T-helper 1 cell treated with Interleukin-12 subunit alpha and Interleukin-12 subunit beta and Interleukin-4 antibody, amounts not matched to agents 30 μg/mL and 1 μg/mL, for 36 hours (primary cell): ENCODE results near the gene OR1D2.
"Not testable (repeated sequence)": the region's sequence is repeated elsewhere in the genome, so short reads cannot be mapped to it uniquely, and the experiment has no call there.

ENCODE experiments used
- H3K27ac Mint-ChIP-seq: one replicate; pipeline ENCODE4 v1.8.0; 2021; ENCODE audit warnings: mild to moderate bottlenecking, mixed read lengths
- H3K27me3 Mint-ChIP-seq: one replicate; pipeline ENCODE4 v1.8.0; 2021; ENCODE audit warnings: low read depth, mixed read lengths
- H3K36me3 Mint-ChIP-seq: one replicate; pipeline ENCODE4 v1.8.0; 2021; ENCODE audit warnings: low read depth, mixed read lengths
- H3K4me1 Mint-ChIP-seq: one replicate; pipeline ENCODE4 v1.8.0; 2021; ENCODE audit warnings: low read depth, mixed read lengths
- H3K4me3 Mint-ChIP-seq: one replicate; pipeline ENCODE4 v1.8.0; 2021; ENCODE audit warnings: mild to moderate bottlenecking, moderate library complexity, mixed read lengths
- H3K9me3 Mint-ChIP-seq: one replicate; pipeline ENCODE4 v1.8.0; 2021; ENCODE audit warnings: mixed read lengths

OR1D2 gene

GRCh38 chr17:3104322-3104721 is at the start of gene OR1D2:
Gene OR1D2, minus strand, starts transcription at chr17:3104422. Its CDS starts 11,426 bp downstream, at chr17:3092996.
- no peaks in the 10 kb centered on the region for H3K4me1 Mint-ChIP-seq
- peaks cover 4% of the 10 kb centered on the region for H3K27me3 Mint-ChIP-seq
- H3K9me3 Mint-ChIP-seq, result peaks cover 4% of the 10 kb centered on the region
- no peaks in the 10 kb centered on the region for H3K36me3 Mint-ChIP-seq
- no peak within 1 kb of the TSS for H3K4me3 Mint-ChIP-seq
- H3K27ac Mint-ChIP-seq, result no peak within 1 kb of the TSS

- not testable (repeated sequence) for H3K4me1 Mint-ChIP-seq, H3K9me3 Mint-ChIP-seq, H3K36me3 Mint-ChIP-seq, H3K27ac Mint-ChIP-seq, H3K4me3 Mint-ChIP-seq, H3K27me3 Mint-ChIP-seq
Measured at GRCh38 chr17:3137494-3137893, 33.3 kb upstream of the OR1D2 start.

- H3K9me3 Mint-ChIP-seq, result no peaks in the 10 kb centered on the region
- no peak within 1 kb of the TSS for H3K27ac Mint-ChIP-seq
- no peaks in the 10 kb centered on the region for H3K27me3 Mint-ChIP-seq
- H3K4me1 Mint-ChIP-seq, result no peaks in the 10 kb centered on the region
- no peak within 1 kb of the TSS for H3K4me3 Mint-ChIP-seq
- no peaks in the 10 kb centered on the region for H3K36me3 Mint-ChIP-seq
Measured at GRCh38 chr17:3127451-3127850, 23.2 kb upstream of the OR1D2 start, which contains the start of gene OR1G1. Gene OR1G1, minus strand, starts transcription at chr17:3127551. Its CDS starts 0 bp downstream, at chr17:3127551.

- H3K4me3 Mint-ChIP-seq, H3K4me1 Mint-ChIP-seq, H3K27me3 Mint-ChIP-seq, H3K27ac Mint-ChIP-seq, H3K9me3 Mint-ChIP-seq, H3K36me3 Mint-ChIP-seq: not testable (repeated sequence)
Measured at GRCh38 chr17:3073850-3074249, 30.4 kb downstream of the OR1D2 start.

GRCh38 chr17:3065192-3065591 is 39.0 kb downstream of the OR1D2 start:
- H3K4me1 Mint-ChIP-seq, H3K27me3 Mint-ChIP-seq, H3K4me3 Mint-ChIP-seq, H3K27ac Mint-ChIP-seq, H3K9me3 Mint-ChIP-seq, H3K36me3 Mint-ChIP-seq: not testable (repeated sequence)

- not testable (repeated sequence) for H3K9me3 Mint-ChIP-seq, H3K36me3 Mint-ChIP-seq, H3K27ac Mint-ChIP-seq, H3K27me3 Mint-ChIP-seq, H3K4me3 Mint-ChIP-seq, H3K4me1 Mint-ChIP-seq
Measured at GRCh38 chr17:3063507-3063906, 40.7 kb downstream of the OR1D2 start, which contains the start of gene OR1D5. Gene OR1D5, minus strand, starts transcription at chr17:3063607. Its CDS starts 0 bp downstream, at chr17:3063607.

- H3K9me3 Mint-ChIP-seq, H3K4me1 Mint-ChIP-seq, H3K27ac Mint-ChIP-seq, H3K27me3 Mint-ChIP-seq, H3K4me3 Mint-ChIP-seq, H3K36me3 Mint-ChIP-seq: not testable (repeated sequence)
Measured at GRCh38 chr17:3062824-3063377, 41.3 kb downstream of the OR1D2 start.

GRCh38 chr17:3054868-3055267 is 49.4 kb downstream of the OR1D2 start:
- not testable (repeated sequence) for H3K4me1 Mint-ChIP-seq, H3K4me3 Mint-ChIP-seq, H3K27me3 Mint-ChIP-seq, H3K36me3 Mint-ChIP-seq, H3K27ac Mint-ChIP-seq, H3K9me3 Mint-ChIP-seq

- peaks cover 4% of the 10 kb centered on the region for H3K27me3 Mint-ChIP-seq
- H3K27ac Mint-ChIP-seq, result no peak overlapping the region
- H3K9me3 Mint-ChIP-seq, result no peaks in the 10 kb centered on the region
- no peak overlapping the region for H3K4me3 Mint-ChIP-seq
- H3K36me3 Mint-ChIP-seq, result no peaks in the 10 kb centered on the region
- H3K4me1 Mint-ChIP-seq, result no peaks in the 10 kb centered on the region
Measured at GRCh38 chr17:3049705-3050295, 54.4 kb downstream of the OR1D2 start.

GRCh38 chr17:3048727-3049471 is 55.3 kb downstream of the OR1D2 start:
- Mint-ChIP-seq H3K4me3 (peak overlapping the region; percentile 90), H3K27me3 (peaks cover 4% of the 10 kb centered on the region), H3K27ac (peak overlapping the region; percentile 76), H3K36me3 (peaks cover 1% of the 10 kb centered on the region), H3K9me3 (peaks cover 8% of the 10 kb centered on the region), H3K4me1 (no peaks in the 10 kb centered on the region)

GRCh38 chr17:3046753-3047152 is 57.5 kb downstream of the OR1D2 start:
- Mint-ChIP-seq H3K27me3 (peaks cover 4% of the 10 kb centered on the region), H3K27ac (no peak overlapping the region), H3K4me3 (no peak overlapping the region), H3K9me3 (peaks cover 21% of the 10 kb centered on the region), H3K4me1 (no peaks in the 10 kb centered on the region), H3K36me3 (peaks cover 1% of the 10 kb centered on the region)

GRCh38 chr17:3043737-3044365 is 60.4 kb downstream of the OR1D2 start:
- peaks cover 9% of the 10 kb centered on the region for H3K27me3 Mint-ChIP-seq
- no peak overlapping the region for H3K4me3 Mint-ChIP-seq
- H3K36me3 Mint-ChIP-seq, result peaks cover 1% of the 10 kb centered on the region
- H3K27ac Mint-ChIP-seq, result no peak overlapping the region
- H3K9me3 Mint-ChIP-seq, result peaks cover 21% of the 10 kb centered on the region
- no peaks in the 10 kb centered on the region for H3K4me1 Mint-ChIP-seq

GRCh38 chr17:3040882-3041281 is 63.3 kb downstream of the OR1D2 start:
- H3K27me3 Mint-ChIP-seq, result peaks cover 5% of the 10 kb centered on the region
- no peak overlapping the region for H3K4me3 Mint-ChIP-seq
- no peaks in the 10 kb centered on the region for H3K4me1 Mint-ChIP-seq
- H3K27ac Mint-ChIP-seq, result no peak overlapping the region
- H3K36me3 Mint-ChIP-seq, result peaks cover 1% of the 10 kb centered on the region
- peaks cover 21% of the 10 kb centered on the region for H3K9me3 Mint-ChIP-seq

GRCh38 chr17:3039736-3040135 is 64.5 kb downstream of the OR1D2 start:
- Mint-ChIP-seq H3K27ac (no peak overlapping the region), H3K4me1 (no peaks in the 10 kb centered on the region), H3K36me3 (peaks cover 1% of the 10 kb centered on the region), H3K4me3 (no peak overlapping the region), H3K9me3 (peaks cover 20% of the 10 kb centered on the region), H3K27me3 (peaks cover 5% of the 10 kb centered on the region)

GRCh38 chr17:3038941-3039340 is 65.3 kb downstream of the OR1D2 start:
- no peaks in the 10 kb centered on the region for H3K4me1 Mint-ChIP-seq
- no peak overlapping the region for H3K27ac Mint-ChIP-seq
- H3K36me3 Mint-ChIP-seq, result no peaks in the 10 kb centered on the region
- peaks cover 5% of the 10 kb centered on the region for H3K27me3 Mint-ChIP-seq
- H3K9me3 Mint-ChIP-seq, result peaks cover 13% of the 10 kb centered on the region
- H3K4me3 Mint-ChIP-seq, result no peak overlapping the region
